ENCODE data around the gene SH3GL2. TPM values are rescaled to one million over a fixed set of nuclear protein-coding genes. Genes with fewer than 3 reads are reported as not detected.

The SH3GL2 gene
- total and polyA plus RNA-seq, 10 donors: 0.02 TPM; not detected in 9

GRCh38 chr9:17832812-17833211 is 253.9 kb downstream of the SH3GL2 start:
- no peaks in the 10 kb centered on the region for H3K36me3 ChIP-seq
- H3K9me3 ChIP-seq: peaks cover 0 to 6% (median 0%) of the 10 kb centered on the region in 8 donors
- TF ChIP-seq CTCF (IDR thresholded peaks at IDR 0.05 in 8 of 11, conservative IDR thresholded peaks at IDR 0.05 in 3 of 11): no peak
- TF ChIP-seq POLR2A (IDR thresholded peaks at IDR 0.05): no peak
- no peak for TF ChIP-seq POLR2AphosphoS5 (IDR thresholded peaks at IDR 0.05)
- no peak overlapping the region for H3K27ac ChIP-seq
- intact Hi-C loops (cut with DNase I; ENCODE audit: low total_unique reads): no loop called here
- H3K4me1 ChIP-seq: no peaks in the 10 kb centered on the region
- H3K4me3 ChIP-seq: no peak overlapping the region
- DNase-seq: no peak
- no peaks in the 10 kb centered on the region for H3K27me3 ChIP-seq (replicated peaks in 1 of 7)
- 39 to 43% (median 39%) methylated on average over 2 of the region's 2 CpGs for WGBS, 5 donors

- DNase-seq: no peak
- peaks cover 0 to 6% (median 0%) of the 10 kb centered on the region in 8 donors for H3K9me3 ChIP-seq
- intact Hi-C loops (cut with DNase I; ENCODE audit: low total_unique reads): no loop called here
- no peak overlapping the region for H3K4me3 ChIP-seq
- H3K36me3 ChIP-seq: no peaks in the 10 kb centered on the region
- H3K27ac ChIP-seq: no peak overlapping the region
- 83 to 94% (median 89%) methylated on average over 7 of the region's 7 CpGs for WGBS, 5 donors
- TF ChIP-seq POLR2A (IDR thresholded peaks at IDR 0.05) (no peak), CTCF (IDR thresholded peaks at IDR 0.05 in 8 of 11, conservative IDR thresholded peaks at IDR 0.05 in 3 of 11) (no peak), POLR2AphosphoS5 (IDR thresholded peaks at IDR 0.05) (no peak)
- H3K4me1 ChIP-seq: no peaks in the 10 kb centered on the region
- no peaks in the 10 kb centered on the region for H3K27me3 ChIP-seq (replicated peaks in 1 of 7)
These were observed 255.0 kb downstream of the SH3GL2 start for GRCh38 chr9:17833846-17834245.

- no peaks in the 10 kb centered on the region for H3K27me3 ChIP-seq (replicated peaks in 1 of 7)
- 47 to 65% (median 51%) methylated on average over 4 of the region's 4 CpGs for WGBS, 5 donors
- intact Hi-C loops (cut with DNase I; ENCODE audit: low total_unique reads): no loop called here
- H3K36me3 ChIP-seq: no peaks in the 10 kb centered on the region
- DNase-seq: no peak
- no peaks in the 10 kb centered on the region for H3K4me1 ChIP-seq
- H3K4me3 ChIP-seq: no peak overlapping the region
- H3K9me3 ChIP-seq: peaks cover 0 to 6% (median 0%) of the 10 kb centered on the region in 8 donors
- no peak overlapping the region for H3K27ac ChIP-seq
- TF ChIP-seq POLR2AphosphoS5 (IDR thresholded peaks at IDR 0.05): no peak
These were observed 259.1 kb downstream of the SH3GL2 start for GRCh38 chr9:17837965-17838364.

- H3K27ac ChIP-seq: no peak overlapping the region
- TF ChIP-seq POLR2A (IDR thresholded peaks at IDR 0.05): no peak
- no peak for TF ChIP-seq CTCF (IDR thresholded peaks at IDR 0.05 in 8 of 11, conservative IDR thresholded peaks at IDR 0.05 in 3 of 11)
- no peak for TF ChIP-seq POLR2AphosphoS5 (IDR thresholded peaks at IDR 0.05)
- H3K4me1 ChIP-seq: no peaks in the 10 kb centered on the region
- intact Hi-C loops (cut with DNase I; ENCODE audit: low total_unique reads): no loop called here
- no peaks in the 10 kb centered on the region for H3K27me3 ChIP-seq (replicated peaks in 1 of 7)
- H3K36me3 ChIP-seq: no peaks in the 10 kb centered on the region
- no peak for DNase-seq
- H3K4me3 ChIP-seq: no peak overlapping the region
- WGBS, 5 donors: 69 to 86% (median 76%) methylated on average over 5 of the region's 5 CpGs
- H3K9me3 ChIP-seq: peaks cover 0 to 16% (median 3%) of the 10 kb centered on the region in 8 donors
These were observed 260.9 kb downstream of the SH3GL2 start for GRCh38 chr9:17839776-17840175.

- no peak for TF ChIP-seq POLR2AphosphoS5 (IDR thresholded peaks at IDR 0.05)
- TF ChIP-seq CTCF (IDR thresholded peaks at IDR 0.05 in 8 of 11, conservative IDR thresholded peaks at IDR 0.05 in 3 of 11): no peak
- TF ChIP-seq POLR2A (IDR thresholded peaks at IDR 0.05): no peak
- Histone ChIP-seq H3K36me3 (no peaks in the 10 kb centered on the region), H3K27me3 (replicated peaks in 1 of 7) (no peaks in the 10 kb centered on the region), H3K9me3 (peaks cover 0 to 35% (median 2%) of the 10 kb centered on the region in 8 donors), H3K4me1 (no peaks in the 10 kb centered on the region), H3K4me3 (no peak overlapping the region), H3K27ac (no peak overlapping the region)
- WGBS, 5 donors: 83 to 91% (median 88%) methylated on average over 1 of the region's 1 CpG
- intact Hi-C loops (cut with DNase I; ENCODE audit: low total_unique reads): no loop called here
- DNase-seq: no peak
These were observed 264.4 kb downstream of the SH3GL2 start for GRCh38 chr9:17843236-17843635.
